Progenitor cell of endocrine pancreas (in vitro differentiated cells): ENCODE results near the gene ENPP1. TPM values are rescaled to one million over a fixed set of nuclear protein-coding genes. Genes with fewer than 3 reads are reported as not detected.
A peak's percentile ranks its signal among the peaks of the same experiment; 100 is the strongest.

Experiments used
- DNase-seq: peaks from one replicate; pipeline ENCODE4 v3.0.0; 2021; ENCODE audit warnings: low spot score; ENCODE audit not compliant: unreplicated experiment
- H3K27ac Mint-ChIP-seq: 2 replicates; pipeline ENCODE4 v1.8.0; 2021; ENCODE audit warnings: mild to moderate bottlenecking, moderate library complexity, mixed read lengths
- H3K27me3 Mint-ChIP-seq: 2 replicates; pipeline ENCODE4 v1.8.0; 2021; ENCODE audit warnings: mixed read lengths
- H3K36me3 Mint-ChIP-seq: 2 replicates; pipeline ENCODE4 v1.8.0; 2022; ENCODE audit warnings: mixed read lengths; ENCODE audit not compliant: insufficient read depth
- H3K4me1 Mint-ChIP-seq: 2 replicates; pipeline ENCODE4 v1.8.0; 2021; ENCODE audit warnings: low read depth, mixed read lengths
- H3K4me3 Mint-ChIP-seq: 2 replicates; pipeline ENCODE4 v1.8.0; 2021; ENCODE audit warnings: low read depth, mild to moderate bottlenecking, moderate library complexity, mixed read lengths
- H3K9me3 Mint-ChIP-seq: 2 replicates; pipeline ENCODE4 v1.8.0; 2021; ENCODE audit warnings: low read depth, mixed read lengths
- long read RNA-seq: library from polyadenylated mRNA; unstranded; transcript quantifications from one replicate; pipeline ENCODE4 v2.0.0, GENCODE V29; 2020
- total RNA-seq: library from RNA; stranded (reverse); gene quantifications from 2 replicates; pipeline ENCODE4 v1.2.1, GENCODE V29; 2021
- TF ChIP-seq, protein P1 (sequence below): fragments of 200-600 bp; sonication (generic); IDR thresholded peaks from one replicate; pipeline ENCODE4 v1.5.0; 2021; ENCODE audit warnings: antibody characterized with exemption, mild to moderate bottlenecking; ENCODE audit not compliant: unreplicated experiment

The ENPP1 gene
- total RNA-seq: 2.4 and 2.7 TPM in 2 replicates
- long read RNA-seq, partial matches to known transcripts: 1 of 1 reads
- long read RNA-seq, other reads (novel, unspliced or antisense): 0 of 1 reads

GRCh38 chr6:131807644-131808459 lies at the start of gene ENPP1:
Gene ENPP1 (plus strand): TSS chr6:131808020. CDS start chr6:131808036, 16 bp downstream.
- no peaks in the 10 kb centered on the region for H3K36me3 Mint-ChIP-seq

DNA sequence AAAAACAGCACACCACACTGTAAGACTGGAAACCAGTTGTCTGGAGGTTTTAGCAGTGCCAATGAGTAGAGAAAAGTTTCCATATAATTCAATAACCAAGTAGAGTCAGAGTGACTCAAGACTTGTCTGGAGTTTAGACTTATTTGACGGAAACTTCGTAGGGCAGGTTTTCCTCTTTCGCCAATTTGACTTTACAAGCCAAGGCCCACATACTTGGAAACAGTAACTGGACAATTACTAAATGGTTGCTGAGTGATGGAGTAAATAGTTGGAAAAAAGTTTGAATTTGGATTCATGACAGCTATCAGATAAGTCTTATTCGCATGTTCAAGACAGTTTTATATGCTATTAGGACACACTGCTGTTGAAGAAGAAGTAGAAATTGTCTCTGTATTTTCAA lies 48.9 kb upstream of the ENPP1 start:
- no peak for DNase-seq
- H3K36me3 Mint-ChIP-seq: no peaks in the 10 kb centered on the region
- no peak overlapping the region for H3K27ac Mint-ChIP-seq
- H3K27me3 Mint-ChIP-seq: no peaks in the 10 kb centered on the region
- TF ChIP-seq, protein P1, sequence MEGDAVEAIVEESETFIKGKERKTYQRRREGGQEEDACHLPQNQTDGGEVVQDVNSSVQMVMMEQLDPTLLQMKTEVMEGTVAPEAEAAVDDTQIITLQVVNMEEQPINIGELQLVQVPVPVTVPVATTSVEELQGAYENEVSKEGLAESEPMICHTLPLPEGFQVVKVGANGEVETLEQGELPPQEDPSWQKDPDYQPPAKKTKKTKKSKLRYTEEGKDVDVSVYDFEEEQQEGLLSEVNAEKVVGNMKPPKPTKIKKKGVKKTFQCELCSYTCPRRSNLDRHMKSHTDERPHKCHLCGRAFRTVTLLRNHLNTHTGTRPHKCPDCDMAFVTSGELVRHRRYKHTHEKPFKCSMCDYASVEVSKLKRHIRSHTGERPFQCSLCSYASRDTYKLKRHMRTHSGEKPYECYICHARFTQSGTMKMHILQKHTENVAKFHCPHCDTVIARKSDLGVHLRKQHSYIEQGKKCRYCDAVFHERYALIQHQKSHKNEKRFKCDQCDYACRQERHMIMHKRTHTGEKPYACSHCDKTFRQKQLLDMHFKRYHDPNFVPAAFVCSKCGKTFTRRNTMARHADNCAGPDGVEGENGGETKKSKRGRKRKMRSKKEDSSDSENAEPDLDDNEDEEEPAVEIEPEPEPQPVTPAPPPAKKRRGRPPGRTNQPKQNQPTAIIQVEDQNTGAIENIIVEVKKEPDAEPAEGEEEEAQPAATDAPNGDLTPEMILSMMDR: no peak
- no peak overlapping the region for H3K4me3 Mint-ChIP-seq
- H3K9me3 Mint-ChIP-seq: no peaks in the 10 kb centered on the region
- H3K4me1 Mint-ChIP-seq: peaks cover 15% of the 10 kb centered on the region

More at GRCh38 chr6:131807644-131808459, at the start of gene ENPP1:
- TF ChIP-seq, protein P1: peak; percentile 54
- H3K27me3 Mint-ChIP-seq: peaks cover 57% of the 10 kb centered on the region
- peak within 1 kb of the TSS; percentile 63 for H3K27ac Mint-ChIP-seq
- peak within 1 kb of the TSS; percentile 85 for H3K4me3 Mint-ChIP-seq
- peaks cover 3% of the 10 kb centered on the region for H3K9me3 Mint-ChIP-seq
- peaks cover 3% of the 10 kb centered on the region for H3K4me1 Mint-ChIP-seq
- DNase-seq: peak; percentile 52

- no peak for DNase-seq
- Mint-ChIP-seq H3K27me3 (no peaks in the 10 kb centered on the region), H3K4me1 (peaks cover 21% of the 10 kb centered on the region), H3K9me3 (no peaks in the 10 kb centered on the region), H3K27ac (no peak overlapping the region), H3K4me3 (no peak overlapping the region), H3K36me3 (no peaks in the 10 kb centered on the region)
- TF ChIP-seq, protein P1: no peak
Observed at GRCh38 chr6:131761060-131761761, 46.6 kb upstream of the ENPP1 start.

DNA sequence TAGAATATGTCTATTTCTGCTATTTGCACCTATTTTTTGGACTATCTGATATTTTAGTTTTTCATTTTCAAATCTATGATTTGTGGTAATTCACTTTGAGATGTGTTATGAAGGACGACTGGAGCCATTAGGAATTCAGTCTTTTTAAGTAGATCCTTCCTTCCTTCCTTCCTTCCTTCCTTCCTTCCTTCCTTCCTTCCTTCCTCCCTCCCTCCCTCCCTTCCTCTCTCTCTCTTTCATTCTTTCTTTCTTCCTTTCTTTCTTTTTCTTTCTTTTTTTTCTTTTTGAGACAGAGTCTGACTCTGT lies 46.1 kb upstream of the ENPP1 start:
- H3K9me3 Mint-ChIP-seq: no peaks in the 10 kb centered on the region
- no peak overlapping the region for H3K4me3 Mint-ChIP-seq
- no peak for DNase-seq
- H3K27ac Mint-ChIP-seq: no peak overlapping the region
- TF ChIP-seq, protein P1: no peak
- no peaks in the 10 kb centered on the region for H3K36me3 Mint-ChIP-seq
- peaks cover 21% of the 10 kb centered on the region for H3K4me1 Mint-ChIP-seq
- H3K27me3 Mint-ChIP-seq: no peaks in the 10 kb centered on the region

DNA sequence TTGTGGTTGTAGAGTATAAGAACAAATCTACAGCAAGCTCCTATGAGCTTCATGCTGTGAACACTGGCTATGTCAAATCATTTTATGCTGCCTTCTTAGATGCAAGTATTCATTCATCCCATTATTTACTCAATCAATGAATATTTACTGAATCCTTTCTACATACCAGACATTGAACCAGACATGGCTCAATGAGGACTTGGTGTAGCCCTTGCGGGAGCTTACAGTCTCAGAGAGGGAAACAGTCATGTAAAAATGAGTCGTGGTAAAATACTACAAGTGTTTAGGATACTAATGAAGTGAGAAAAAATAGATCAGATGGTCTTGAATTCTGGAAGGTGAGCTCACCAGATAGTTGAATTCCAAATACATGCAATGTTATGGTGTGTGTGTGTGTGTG lies 44.8 kb upstream of the ENPP1 start:
- no peaks in the 10 kb centered on the region for H3K27me3 Mint-ChIP-seq
- no peak overlapping the region for H3K4me3 Mint-ChIP-seq
- no peak overlapping the region for H3K27ac Mint-ChIP-seq
- DNase-seq: no peak
- TF ChIP-seq, protein P1: no peak
- no peaks in the 10 kb centered on the region for H3K36me3 Mint-ChIP-seq
- peaks cover 21% of the 10 kb centered on the region for H3K4me1 Mint-ChIP-seq
- no peaks in the 10 kb centered on the region for H3K9me3 Mint-ChIP-seq
